Head of caudate nucleus (tissue), 42 donors: ENCODE data around the gene STAT4.
"Not testable (repeated sequence)": the region's sequence is repeated elsewhere in the genome, so short reads cannot be mapped to it uniquely, and the experiment has no call there.

Experiments used
- DNase-seq, 42 donors: peaks; one replicate each; pipeline versions ENCODE4 v3.0.0 to v3.0.0-alpha.2; 2020 to 2021; ENCODE audit warnings: mixed read lengths in 7 of 42
- intact Hi-C: fragments of 100-400 bp; cut with DNase I; formaldehyde crosslinking; loops from one replicate; pipeline ENCODE4 v1.15.0; 2022

The STAT4 gene

DNA sequence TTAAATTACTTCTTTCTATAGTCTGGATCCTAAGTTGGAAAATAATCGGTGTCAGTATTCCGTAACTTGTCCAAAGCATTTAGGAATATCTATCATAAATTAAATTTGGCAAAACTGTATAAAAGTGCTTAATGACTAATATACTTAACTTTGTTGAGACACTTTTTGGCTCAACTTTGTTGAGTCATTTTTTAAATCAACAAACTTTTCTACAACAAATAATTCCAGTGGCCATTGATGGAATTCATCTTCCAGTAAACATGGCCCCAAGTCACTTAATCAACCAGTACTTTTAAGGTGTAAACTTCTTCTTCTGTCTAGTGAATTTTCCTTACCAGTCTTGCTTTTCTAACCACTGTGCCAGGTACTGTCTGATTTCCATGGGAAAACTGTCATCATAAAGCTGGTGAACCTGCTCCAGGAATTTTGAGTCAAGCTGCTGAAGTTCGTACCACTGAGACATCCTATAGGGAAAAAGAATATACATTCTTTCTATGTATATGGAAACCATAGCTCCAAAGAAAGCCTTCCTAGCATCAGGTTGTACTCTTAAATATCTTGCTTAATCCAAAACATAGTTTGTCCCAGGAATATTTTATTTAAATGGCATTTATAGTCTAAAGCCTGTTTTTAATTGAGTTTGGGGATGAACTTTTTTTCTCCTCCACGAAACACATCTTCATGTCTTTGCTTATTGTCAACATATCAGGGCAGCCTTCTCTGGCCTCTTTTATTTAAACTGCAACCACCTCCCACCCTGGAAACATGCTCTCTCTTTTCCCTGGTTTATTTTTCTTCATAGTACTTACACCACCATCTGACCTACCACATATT is 141.0 kb downstream of the STAT4 start:
- intact Hi-C loops: loop anchor here (5.0 kb wide), 1 partner anchor 362 kb away; the partner anchor contains the start of gene NAB1
- DNase-seq: no peak

DNA sequence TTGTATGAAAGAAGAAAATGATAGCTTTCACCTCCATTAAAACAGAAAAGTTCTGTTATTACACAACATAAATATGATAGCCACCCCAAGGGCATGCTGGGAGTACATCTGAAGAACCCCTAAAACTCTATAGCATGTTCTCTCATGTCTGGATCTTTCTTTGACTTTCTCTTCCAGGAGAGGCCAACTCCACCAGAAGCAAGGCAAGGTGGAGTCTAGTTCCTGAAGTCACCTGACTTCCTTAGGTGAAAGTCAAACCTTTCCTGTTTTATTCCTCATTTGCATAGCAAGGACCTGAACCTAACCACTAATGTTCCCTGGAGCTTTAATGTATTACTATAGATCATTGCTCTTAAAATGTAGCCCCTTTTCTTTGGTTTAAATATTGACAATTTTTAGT is 142.5 kb downstream of the STAT4 start:
- DNase-seq: no peak
- intact Hi-C loops: no loop called here

DNA sequence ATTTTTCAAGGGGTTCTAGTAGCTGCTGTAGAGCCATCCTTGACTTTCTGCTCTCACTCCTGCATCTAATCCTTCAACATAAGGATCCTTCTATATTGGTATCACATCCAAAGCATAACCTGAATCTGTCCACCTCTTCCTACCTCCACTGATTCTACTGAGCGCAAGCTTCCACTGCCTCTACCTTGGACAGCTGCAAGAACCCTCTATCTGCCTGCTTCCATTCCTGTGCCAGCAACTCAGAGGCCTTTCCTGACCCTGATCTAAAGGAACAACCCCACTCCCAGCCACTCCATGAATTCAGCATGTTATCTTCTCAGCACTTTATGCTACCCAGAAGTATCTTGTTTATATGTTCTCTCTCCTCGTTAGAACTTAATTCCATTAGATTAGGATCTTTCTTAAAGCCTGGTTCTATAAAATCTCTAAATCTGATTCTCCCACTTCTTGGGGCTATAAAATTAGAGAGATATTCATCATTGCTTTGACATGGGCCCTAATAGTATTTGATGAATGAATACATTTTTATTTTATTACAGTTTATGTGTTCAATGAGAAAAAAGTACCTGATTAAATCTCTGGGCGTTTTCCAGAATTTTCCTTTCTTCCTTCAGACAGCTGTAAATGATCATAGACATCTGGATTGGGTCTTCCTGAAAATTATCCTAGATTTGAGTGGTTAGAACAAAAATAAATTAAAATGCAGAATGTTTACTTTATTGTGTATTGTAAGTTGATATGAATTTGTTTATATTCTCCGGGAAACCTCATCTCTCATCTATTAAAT is 143.6 kb downstream of the STAT4 start:
- intact Hi-C loops: no loop called here
- no peak for DNase-seq

GRCh38 chr2:191006297-191006696 is 144.5 kb downstream of the STAT4 start:
- intact Hi-C loops: no loop called here
- no peak for DNase-seq

- DNase-seq: no peak
- intact Hi-C loops: no loop called here
These were observed 147.1 kb downstream of the STAT4 start for GRCh38 chr2:191003405-191004309.

DNA sequence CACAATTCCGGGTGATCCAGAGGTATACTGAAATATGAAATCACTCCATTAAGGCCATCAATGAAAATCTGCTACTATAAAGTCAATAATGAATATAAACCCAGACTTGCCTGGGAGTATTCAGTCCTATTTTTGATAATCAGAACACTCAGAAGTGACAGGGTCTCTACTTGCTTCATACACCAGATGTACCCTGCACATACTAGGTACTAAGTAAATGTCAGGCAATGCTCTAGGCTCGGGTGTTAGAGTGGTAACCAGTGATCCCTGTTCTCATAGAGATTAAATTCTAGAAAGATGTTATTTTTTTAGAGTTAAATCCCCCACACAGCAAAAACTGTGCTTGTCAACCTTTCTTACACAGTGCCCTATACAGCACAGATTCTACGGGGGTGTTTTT is 149.2 kb downstream of the STAT4 start:
- intact Hi-C loops: no loop called here

GRCh38 chr2:191001032-191001431 is 149.8 kb downstream of the STAT4 start:
- intact Hi-C loops: no loop called here
- DNase-seq: no peak

More for the DNA sequence above, 149.2 kb downstream of the STAT4 start:
- DNase-seq: no peak

DNA sequence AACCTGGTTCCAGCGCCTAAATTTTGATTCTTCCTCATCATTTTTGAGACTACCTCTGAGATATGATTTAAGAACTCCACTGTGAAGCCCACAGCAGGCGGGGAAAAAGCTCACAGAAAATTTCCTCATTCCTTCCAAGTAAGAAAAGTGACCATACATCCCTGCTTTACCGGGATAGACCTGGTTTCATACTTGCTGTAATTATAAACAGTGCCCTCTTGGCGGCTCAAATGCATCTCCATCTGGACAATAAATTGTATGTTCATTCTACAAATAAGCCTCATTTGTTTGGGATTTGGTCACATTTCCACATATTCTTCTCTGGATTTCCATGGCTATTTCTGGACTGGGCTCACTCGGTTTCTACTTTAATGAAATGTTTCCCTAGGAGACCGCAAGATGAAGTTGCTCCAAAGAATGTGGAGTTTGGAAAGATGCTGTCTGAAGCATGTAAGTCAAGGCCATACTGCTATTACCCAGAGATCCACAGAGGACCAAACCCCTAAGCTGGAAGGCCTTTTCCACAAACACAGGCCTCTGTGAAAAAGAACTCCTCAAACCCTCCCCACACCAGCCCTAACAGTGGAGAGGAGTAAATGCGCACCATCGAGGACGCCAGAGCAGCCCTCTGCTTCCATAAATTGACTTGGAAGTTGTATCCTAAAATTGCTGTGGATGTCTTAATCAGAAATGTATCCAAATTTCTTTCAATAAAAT is 150.7 kb downstream of the STAT4 start:
- DNase-seq: no peak
- intact Hi-C loops: no loop called here

GRCh38 chr2:190999058-190999457 is 151.7 kb downstream of the STAT4 start:
- intact Hi-C loops: no loop called here
- DNase-seq: no peak

DNA sequence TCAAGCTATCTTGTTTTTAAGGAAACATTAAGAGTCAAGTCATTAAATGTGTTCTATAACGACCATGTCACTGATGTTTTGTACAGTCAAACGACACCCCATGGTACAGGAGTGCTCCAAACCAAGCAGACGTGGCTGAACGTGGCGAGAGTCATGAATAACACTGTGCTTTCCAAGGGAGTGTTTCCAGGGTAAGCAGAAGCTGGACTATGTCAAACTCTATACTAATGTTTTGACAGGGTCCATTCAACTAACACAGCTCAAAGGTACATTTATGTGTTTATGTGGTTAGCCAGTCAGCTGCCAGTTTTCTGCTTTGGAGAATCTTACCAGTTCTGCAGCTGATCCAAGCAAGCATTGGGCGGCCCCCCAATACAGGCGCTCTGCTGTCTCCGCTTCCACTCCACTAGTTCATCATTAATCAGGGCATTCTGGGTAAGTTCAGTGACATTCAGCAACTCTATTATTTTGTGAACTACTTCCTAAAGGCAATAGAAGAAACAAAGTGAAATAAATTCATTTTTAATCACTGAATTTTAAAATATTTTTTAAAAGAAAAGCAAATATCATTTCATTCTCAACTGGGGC is 153.2 kb downstream of the STAT4 start:
- intact Hi-C loops: no loop called here
- no peak for DNase-seq

DNA sequence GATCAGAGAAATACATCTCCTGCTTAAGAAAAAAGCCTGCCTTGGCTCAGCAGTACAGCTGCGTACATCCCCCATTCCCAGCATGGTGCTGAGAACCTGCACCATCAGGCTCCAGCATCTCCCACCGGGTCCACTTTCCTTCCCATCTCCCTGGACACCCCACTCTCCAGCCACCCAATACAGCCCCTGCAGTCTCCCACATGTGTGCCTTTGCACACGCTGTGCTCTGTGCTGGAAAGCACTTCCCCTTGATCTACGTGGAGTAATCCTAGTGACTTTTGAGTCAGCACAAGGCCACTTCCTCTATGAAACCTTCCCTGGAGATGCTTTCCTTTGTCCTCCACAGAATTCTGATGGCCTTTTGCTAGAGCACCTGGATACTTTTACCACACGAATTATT is 153.8 kb downstream of the STAT4 start:
- intact Hi-C loops: no loop called here
- DNase-seq: peak in 1 of 42 donors; percentile 11

- intact Hi-C loops: no loop called here
- DNase-seq: peak in 7 of 42 donors; percentile 13 to 49 (median 30)
These were observed 154.4 kb downstream of the STAT4 start for GRCh38 chr2:190996338-190996946.

DNA sequence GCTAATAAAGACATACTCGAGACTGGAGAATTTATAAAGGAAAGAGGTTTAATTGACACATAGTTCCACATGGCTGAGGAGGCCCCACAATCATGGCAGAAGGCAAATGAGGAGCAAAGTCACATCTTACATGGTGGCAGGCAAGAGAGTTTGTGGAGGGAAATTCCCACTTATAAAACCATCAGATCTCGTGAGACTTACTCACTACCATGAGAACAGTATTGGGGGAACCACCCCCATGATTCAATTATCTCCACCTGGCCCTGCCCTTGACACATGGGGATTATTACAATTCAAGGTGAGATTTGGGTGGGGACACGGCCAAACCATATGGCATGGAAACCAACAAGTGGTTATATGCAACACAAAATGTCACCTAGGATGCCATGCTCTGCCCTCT is 155.5 kb downstream of the STAT4 start:
- intact Hi-C loops, DNase-seq: not testable (repeated sequence)

DNA sequence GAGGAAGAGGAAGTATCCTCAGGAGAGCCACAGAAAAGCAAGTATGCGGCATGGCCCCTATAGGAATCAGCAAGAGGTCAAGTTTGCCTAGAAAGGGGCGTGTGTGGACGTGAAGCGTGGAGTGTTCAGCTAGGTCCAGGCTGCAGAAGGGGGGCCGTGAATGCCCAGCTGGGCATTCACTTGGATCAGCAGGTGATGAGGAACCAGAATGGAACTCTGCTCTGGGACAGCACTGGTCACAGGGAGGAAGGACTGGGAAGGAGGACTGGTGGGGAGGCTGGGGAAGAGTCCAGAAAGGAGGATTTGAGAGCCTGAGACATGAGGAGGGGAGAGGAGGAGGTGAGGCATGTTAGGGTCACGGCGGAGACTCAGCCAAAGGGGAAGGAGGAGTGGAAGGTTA is 156.6 kb downstream of the STAT4 start:
- intact Hi-C loops: no loop called here
- no peak for DNase-seq

DNA sequence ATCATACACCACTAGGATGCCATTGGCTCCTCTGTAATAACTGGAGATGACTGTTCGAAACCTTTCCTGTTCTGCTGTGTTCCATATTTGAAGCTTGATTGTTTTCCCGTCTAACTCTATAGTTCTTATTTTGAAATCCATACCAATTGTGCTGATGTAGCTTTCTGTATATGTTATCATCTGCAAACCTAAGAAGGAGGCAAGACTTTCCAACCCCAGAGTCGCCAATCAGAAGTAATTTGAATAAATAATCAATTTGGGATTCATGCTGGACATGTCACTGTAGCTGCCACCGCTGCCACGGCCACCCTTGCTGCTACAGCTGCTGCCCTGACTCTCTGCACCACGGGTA is 157.5 kb downstream of the STAT4 start:
- intact Hi-C loops: no loop called here
- no peak for DNase-seq

- intact Hi-C loops: no loop called here
- no peak for DNase-seq
These were observed 160.7 kb downstream of the STAT4 start for GRCh38 chr2:190990132-190990531.

GRCh38 chr2:190988910-190989309 is 161.9 kb downstream of the STAT4 start:
- no peak for DNase-seq
- intact Hi-C loops: no loop called here

GRCh38 chr2:190987938-190988337 is 162.9 kb downstream of the STAT4 start:
- intact Hi-C loops: no loop called here
- no peak for DNase-seq
